Brain microvascular endothelial cell (primary cell): ENCODE data around the gene ZNF654.
A peak's percentile ranks its signal among the peaks of the same experiment; 100 is the strongest.
"Not testable (repeated sequence)": the region's sequence is repeated elsewhere in the genome, so short reads cannot be mapped to it uniquely, and the experiment has no call there.

Experiments used
- DNase-seq: peaks from one replicate; pipeline ENCODE4 v3.0.0-alpha.2; 2020
- H3K27ac ChIP-seq: fragments of 250-450 bp; sonication (Bioruptor Pico); 2 replicates; pipeline ENCODE4 v1.5.1; 2020; ENCODE audit warnings: mild to moderate bottlenecking, moderate library complexity
- H3K27me3 ChIP-seq: fragments of 250-450 bp; sonication (Bioruptor Pico); replicated peaks from 2 replicates; pipeline ENCODE4 v1.5.1; 2020; ENCODE audit warnings: mild to moderate bottlenecking
- H3K36me3 ChIP-seq: fragments of 250-450 bp; sonication (Bioruptor Pico); replicated peaks from 2 replicates; pipeline ENCODE4 v1.5.1; 2020; ENCODE audit warnings: mild to moderate bottlenecking
- H3K4me3 ChIP-seq: 2 replicates; pipeline ENCODE4 v1.5.1; 2011; ENCODE audit warnings: low read depth, mild to moderate bottlenecking, control low read depth, low read length, moderate library complexity
- in situ Hi-C: cut with HindIII; loops from 2 replicates; pipeline ENCODE4 v1.10.0; 2017; ENCODE audit warnings: low sequenced_read_pairs, low pct_ligation_motif_present
- TF ChIP-seq, protein P1 (sequence below): IDR thresholded peaks from 2 replicates; pipeline ENCODE4 v1.5.1; 2011; ENCODE audit warnings: low read depth, mild to moderate bottlenecking, moderate library complexity, low read length, control low read depth, inconsistent platforms; ENCODE audit errors: missing control alignments

The ZNF654 gene

DNA sequence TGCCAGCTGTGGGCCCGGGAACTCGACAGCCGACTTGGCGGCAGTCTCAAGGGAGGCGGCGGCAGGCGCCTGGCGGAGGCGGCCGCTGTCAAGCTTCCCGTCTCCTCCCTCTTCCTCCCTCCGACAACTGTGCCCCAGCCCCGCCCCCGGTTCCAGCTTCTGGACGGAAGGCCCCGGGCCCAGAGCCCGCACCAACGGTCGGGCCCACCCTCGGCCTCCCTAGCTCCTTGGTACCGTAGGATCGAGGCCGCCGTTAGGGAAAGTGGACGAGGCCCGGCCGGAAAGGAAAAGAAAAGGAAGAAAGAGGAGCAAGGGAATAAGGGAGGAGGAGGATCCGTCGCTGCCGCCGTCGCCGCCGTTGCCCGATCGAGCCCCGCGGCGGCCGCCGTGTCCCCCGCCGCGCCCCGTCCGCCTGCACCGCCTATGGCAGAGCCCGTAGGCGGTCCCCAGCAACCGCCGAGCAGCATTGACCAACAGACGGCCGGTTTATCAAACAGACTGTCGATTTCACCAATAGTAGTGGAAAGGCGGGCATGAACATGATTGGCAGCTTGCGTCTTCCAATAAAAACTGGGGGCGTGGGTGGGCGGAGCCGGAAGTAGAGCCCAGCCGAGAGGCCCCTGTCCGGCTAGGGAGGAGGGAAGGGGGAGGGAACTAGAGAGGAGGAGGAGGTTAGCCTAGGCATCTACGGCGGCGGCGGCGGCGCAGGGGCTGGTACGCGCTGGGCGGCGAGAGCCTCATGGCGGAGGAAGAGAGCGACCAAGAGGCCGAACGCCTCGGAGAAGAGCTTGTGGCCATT is at the start of gene ZNF654, which contains the start of gene CGGBP1:
TSS of gene ZNF654 (plus strand) at position 675 of the 799 bp plus-strand sequence. CDS start at position 740, 65 bp downstream.
TSS of gene CGGBP1 (minus strand) at position 425 of the 799 bp plus-strand sequence. CDS start 3,029 bp downstream, outside the sequence.
- TF ChIP-seq, protein P1, sequence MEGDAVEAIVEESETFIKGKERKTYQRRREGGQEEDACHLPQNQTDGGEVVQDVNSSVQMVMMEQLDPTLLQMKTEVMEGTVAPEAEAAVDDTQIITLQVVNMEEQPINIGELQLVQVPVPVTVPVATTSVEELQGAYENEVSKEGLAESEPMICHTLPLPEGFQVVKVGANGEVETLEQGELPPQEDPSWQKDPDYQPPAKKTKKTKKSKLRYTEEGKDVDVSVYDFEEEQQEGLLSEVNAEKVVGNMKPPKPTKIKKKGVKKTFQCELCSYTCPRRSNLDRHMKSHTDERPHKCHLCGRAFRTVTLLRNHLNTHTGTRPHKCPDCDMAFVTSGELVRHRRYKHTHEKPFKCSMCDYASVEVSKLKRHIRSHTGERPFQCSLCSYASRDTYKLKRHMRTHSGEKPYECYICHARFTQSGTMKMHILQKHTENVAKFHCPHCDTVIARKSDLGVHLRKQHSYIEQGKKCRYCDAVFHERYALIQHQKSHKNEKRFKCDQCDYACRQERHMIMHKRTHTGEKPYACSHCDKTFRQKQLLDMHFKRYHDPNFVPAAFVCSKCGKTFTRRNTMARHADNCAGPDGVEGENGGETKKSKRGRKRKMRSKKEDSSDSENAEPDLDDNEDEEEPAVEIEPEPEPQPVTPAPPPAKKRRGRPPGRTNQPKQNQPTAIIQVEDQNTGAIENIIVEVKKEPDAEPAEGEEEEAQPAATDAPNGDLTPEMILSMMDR = no peak
- DNase-seq = peak; percentile 99
- no peaks in the 10 kb centered on the region for H3K27me3 ChIP-seq
- peak within 1 kb of the TSS; percentile 73 for H3K27ac ChIP-seq
- H3K36me3 ChIP-seq = peaks cover 8% of the 10 kb centered on the region
- peak within 1 kb of the TSS; percentile 89 for H3K4me3 ChIP-seq
- in situ Hi-C loops = no loop called here

DNA sequence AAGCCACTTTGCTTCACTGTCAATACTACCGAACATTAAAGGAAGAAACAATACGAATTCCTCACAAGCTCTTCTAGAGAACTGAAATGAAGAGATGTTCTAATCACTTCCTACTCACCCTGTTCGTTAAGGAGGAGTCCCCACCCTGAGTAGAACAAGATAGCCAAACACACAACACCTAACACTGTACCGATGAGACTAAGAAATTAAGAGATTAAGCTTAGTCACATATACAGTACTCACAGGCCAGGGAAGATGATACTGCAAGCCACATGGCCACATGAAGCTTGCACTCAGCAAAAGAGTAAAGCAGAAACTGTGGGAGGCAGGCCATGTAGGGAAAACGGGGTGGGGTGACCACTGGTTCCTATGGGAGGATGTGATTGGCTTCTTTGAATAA is 48.2 kb upstream of the ZNF654 start:
- in situ Hi-C loops = no loop called here
- no peak overlapping the region for H3K27ac ChIP-seq
- TF ChIP-seq, protein P1 = no peak
- no peak overlapping the region for H3K4me3 ChIP-seq
- no peaks in the 10 kb centered on the region for H3K27me3 ChIP-seq
- no peaks in the 10 kb centered on the region for H3K36me3 ChIP-seq
- DNase-seq = no peak

DNA sequence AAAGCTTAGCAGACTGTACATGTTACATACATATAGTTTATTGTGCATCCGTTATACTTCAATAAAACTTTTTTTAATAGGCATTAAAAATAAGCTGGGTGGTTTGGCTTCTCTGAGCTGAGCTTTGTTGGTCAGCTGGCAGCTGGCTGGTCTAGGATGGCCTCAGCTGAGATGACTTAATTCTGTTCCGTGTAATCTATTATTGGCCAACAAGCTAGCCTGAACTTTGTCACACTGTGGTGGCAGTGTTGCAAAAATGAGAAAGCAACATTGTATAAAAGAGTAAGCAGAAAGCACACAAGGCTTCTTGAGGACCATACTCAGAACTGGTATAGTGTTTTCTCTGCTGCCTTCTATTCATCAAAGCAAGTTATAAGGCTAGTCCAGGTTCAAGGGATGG is 45.5 kb upstream of the ZNF654 start:
- DNase-seq = no peak
- in situ Hi-C loops = no loop called here
- Histone ChIP-seq H3K4me3 (no peak overlapping the region), H3K36me3 (no peaks in the 10 kb centered on the region), H3K27ac (no peak overlapping the region), H3K27me3 (no peaks in the 10 kb centered on the region)
- TF ChIP-seq, protein P1 = no peak

DNA sequence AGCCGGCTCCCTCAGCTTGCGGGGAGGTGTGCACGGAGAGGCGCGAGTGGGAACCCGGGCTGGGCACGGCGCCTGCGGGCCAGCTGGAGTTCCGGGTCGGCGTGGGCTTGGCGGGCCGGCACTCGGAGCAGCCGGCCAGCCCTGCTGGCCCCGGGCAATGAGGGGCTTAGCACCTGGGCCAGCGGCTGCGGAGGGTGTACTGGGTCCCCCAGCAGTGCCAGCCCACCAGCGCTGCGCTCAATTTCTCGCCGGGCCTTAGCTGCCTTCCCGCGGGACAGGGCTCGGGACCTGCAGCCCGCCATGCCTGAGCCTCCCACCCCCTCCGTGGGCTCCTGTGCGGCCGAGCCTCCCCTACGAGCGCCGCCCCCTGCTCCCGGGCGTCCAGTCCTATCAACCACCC is 43.4 kb upstream of the ZNF654 start:
- H3K4me3 ChIP-seq, H3K36me3 ChIP-seq, H3K27me3 ChIP-seq, in situ Hi-C loops, H3K27ac ChIP-seq, DNase-seq: not testable (repeated sequence)

DNA sequence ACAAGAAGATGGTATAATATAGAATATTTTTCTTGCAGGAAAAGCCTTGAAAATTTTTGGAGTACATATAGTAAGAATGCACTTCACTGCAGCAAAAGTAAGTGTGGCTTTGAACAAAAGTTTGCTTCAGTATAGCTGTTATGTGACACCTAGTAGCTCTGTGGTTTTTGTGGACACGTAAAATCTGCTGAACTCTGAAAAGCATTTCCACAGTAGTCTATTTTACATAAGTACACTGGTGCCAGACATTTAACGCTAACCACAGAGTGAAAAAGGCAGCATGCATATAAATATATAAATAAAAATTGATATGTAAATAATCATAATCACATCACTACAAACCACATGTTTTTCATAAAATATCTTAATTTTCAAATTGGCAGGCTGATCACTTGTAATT is 40.0 kb upstream of the ZNF654 start:
- no peaks in the 10 kb centered on the region for H3K36me3 ChIP-seq
- no peak overlapping the region for H3K4me3 ChIP-seq
- no peak overlapping the region for H3K27ac ChIP-seq
- DNase-seq = no peak
- H3K27me3 ChIP-seq = no peaks in the 10 kb centered on the region
- TF ChIP-seq, protein P1 = no peak
- in situ Hi-C loops = no loop called here

DNA sequence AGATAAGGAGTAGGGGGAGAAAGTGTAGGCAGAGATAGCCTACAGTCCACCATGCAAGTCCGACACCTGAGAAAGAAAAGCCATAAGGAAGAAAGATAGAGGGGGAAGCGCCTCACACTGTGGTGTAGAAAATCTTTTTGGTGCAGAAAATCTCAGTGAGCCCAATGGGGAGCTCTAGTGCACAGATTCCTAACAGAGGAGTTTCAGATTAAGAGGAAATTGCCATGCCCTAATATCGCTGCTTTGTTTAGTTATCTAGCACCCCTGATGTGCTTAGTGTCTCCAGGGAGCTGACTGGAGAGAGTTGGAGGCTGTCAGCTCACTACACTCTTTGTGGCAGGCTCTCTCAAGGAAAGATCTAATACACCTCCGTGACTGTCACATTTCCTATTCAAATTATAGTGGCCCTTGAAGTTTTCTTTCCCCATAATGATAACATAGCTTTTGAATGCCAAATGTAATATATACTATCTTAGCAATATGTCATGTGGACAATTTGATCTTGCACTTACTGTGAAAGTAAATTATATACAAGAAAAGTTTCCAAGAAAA is 34.0 kb upstream of the ZNF654 start:
- no peak for DNase-seq
- TF ChIP-seq, protein P1 = no peak
- in situ Hi-C loops = no loop called here
- H3K27me3 ChIP-seq = no peaks in the 10 kb centered on the region
- no peak overlapping the region for H3K4me3 ChIP-seq
- H3K36me3 ChIP-seq = no peaks in the 10 kb centered on the region
- H3K27ac ChIP-seq = no peak overlapping the region
